ENCODE results near the gene TOM1L2. TPM values are rescaled to one million over a fixed set of nuclear protein-coding genes. Genes with fewer than 3 reads are reported as not detected.

The TOM1L2 gene
- total RNA-seq, 4 donors from 2014 or later, result 55.5 to 118 (median 73.3) TPM

- intact Hi-C loops (cut with DNase I), result no loop called here
- Histone ChIP-seq H3K36me3 (no peaks in the 10 kb centered on the region), H3K27me3 (no peaks in the 10 kb centered on the region), H3K4me3 (no peak overlapping the region), H3K4me1 (peaks cover 3 to 25% (median 10%) of the 10 kb centered on the region in 3 donors), H3K9me3 (no peaks in the 10 kb centered on the region), H3K27ac (no peak overlapping the region)
- TF ChIP-seq CTCF (IDR thresholded peaks at IDR 0.05), result no peak
- TF ChIP-seq POLR2A (IDR thresholded peaks at IDR 0.05), result no peak
- WGBS, 2 donors, result 100% methylated on average over 1 of the region's 2 CpGs; no CpG with 5 or more reads in 1 of the 2 donors
- DNase-seq, result no peak
Measured at GRCh38 chr17:17985153-17985552, 13.0 kb upstream of the TOM1L2 start.

GRCh38 chr17:17983776-17984175 is 11.6 kb upstream of the TOM1L2 start:
- peak overlapping the region in 3 of 4 donors; percentile 70 to 87 (median 81) for H3K27ac ChIP-seq
- H3K36me3 ChIP-seq, result no peaks in the 10 kb centered on the region
- H3K4me1 ChIP-seq, result peaks cover 3 to 35% (median 10%) of the 10 kb centered on the region in 3 donors
- H3K27me3 ChIP-seq, result no peaks in the 10 kb centered on the region
- intact Hi-C loops (cut with DNase I), result no loop called here
- H3K4me3 ChIP-seq, result no peak overlapping the region
- no peak for DNase-seq
- 95% methylated on average over 6 of the region's 6 CpGs; no CpG with 5 or more reads in 1 of the 2 donors for whole genome bisulfite sequencing, 2 donors
- no peaks in the 10 kb centered on the region for H3K9me3 ChIP-seq
- no peak for TF ChIP-seq POLR2A (IDR thresholded peaks at IDR 0.05)
- no peak for TF ChIP-seq CTCF (IDR thresholded peaks at IDR 0.05)

- H3K9me3 ChIP-seq, result no peaks in the 10 kb centered on the region
- TF ChIP-seq CTCF (IDR thresholded peaks at IDR 0.05) (no peak), POLR2A (IDR thresholded peaks at IDR 0.05) (no peak)
- peaks cover 3 to 38% (median 10%) of the 10 kb centered on the region in 3 donors for H3K4me1 ChIP-seq
- H3K27ac ChIP-seq, result peak overlapping the region in 3 of 4 donors; percentile 70 to 87 (median 81)
- H3K27me3 ChIP-seq, result no peaks in the 10 kb centered on the region
- 62 to 83% methylated on average over 6 of the region's 6 CpGs for WGBS, 2 donors
- H3K36me3 ChIP-seq, result no peaks in the 10 kb centered on the region
- DNase-seq, result no peak
- no peak overlapping the region for H3K4me3 ChIP-seq
- intact Hi-C loops (cut with DNase I), result no loop called here
Measured at GRCh38 chr17:17983376-17983775, 11.2 kb upstream of the TOM1L2 start.

GRCh38 chr17:17982801-17983200 is 10.6 kb upstream of the TOM1L2 start:
- no peak for DNase-seq

GRCh38 chr17:17981330-17981729 is 9.1 kb upstream of the TOM1L2 start:
- Histone ChIP-seq H3K4me3 (no peak overlapping the region), H3K4me1 (peaks cover 3 to 38% (median 10%) of the 10 kb centered on the region in 3 donors), H3K27ac (no peak overlapping the region), H3K36me3 (no peaks in the 10 kb centered on the region), H3K9me3 (no peaks in the 10 kb centered on the region), H3K27me3 (no peaks in the 10 kb centered on the region)
- DNase-seq, result no peak
- intact Hi-C loops (cut with DNase I), result no loop called here
- WGBS, 2 donors, result 76 to 81% methylated on average over 6 to 7 of the region's 9 CpGs
- no peak for TF ChIP-seq CTCF (IDR thresholded peaks at IDR 0.05)
- no peak for TF ChIP-seq POLR2A (IDR thresholded peaks at IDR 0.05)

More at GRCh38 chr17:17982801-17983200, 10.6 kb upstream of the TOM1L2 start:
- H3K4me1 ChIP-seq, result peaks cover 3 to 38% (median 10%) of the 10 kb centered on the region in 3 donors
- intact Hi-C loops (cut with DNase I), result no loop called here
- H3K36me3 ChIP-seq, result no peaks in the 10 kb centered on the region
- H3K27ac ChIP-seq, result peak overlapping the region in 3 of 4 donors; percentile 70 to 87 (median 81)
- TF ChIP-seq CTCF (IDR thresholded peaks at IDR 0.05) (no peak), POLR2A (IDR thresholded peaks at IDR 0.05) (no peak)
- H3K4me3 ChIP-seq, result no peak overlapping the region
- H3K9me3 ChIP-seq, result no peaks in the 10 kb centered on the region
- 87 to 89% methylated on average over 9 of the region's 9 CpGs for WGBS, 2 donors
- no peaks in the 10 kb centered on the region for H3K27me3 ChIP-seq
